Left cardiac atrium (tissue), 4 donors: ENCODE data around the gene MFRP. TPM values are rescaled to one million over a fixed set of nuclear protein-coding genes. Genes with fewer than 3 reads are reported as not detected.

ENCODE experiments used
- ATAC-seq, 2 donors: fragments of 200-7000 bp; cut with Tn5 transposase; one replicate each; pipeline ENCODE4 v1.9.1; 2020; ENCODE audit warnings: mild to moderate bottlenecking in 2 of 2, moderate library complexity in 2 of 2
- DNase-seq: peaks from one replicate; pipeline ENCODE4 v3.0.0-alpha.2; 2020
- intact Hi-C, 2 donors: fragments of 100-400 bp; cut with DNase I; formaldehyde crosslinking; loops; one replicate each; pipeline versions ENCODE4 v1.14.1 to v1.15.1; 2022 to 2023
- total RNA-seq, 2 donors: library from RNA; stranded (reverse); fragmentation: NEBNext Ultra II Directional; extraction: Animal tissue kit (Norgen Biotek cat#: 25700); gene quantifications; one replicate each; pipeline ENCODE4 v1.2.1, GENCODE V29; 2021
- donor health status: DM: no; HTN: yes; CAD: no.
- donor health status: DM: no; HTN: yes; CAD: no; lungs with severe emphysema.
- donor health status: DM: yes; HTN: yes; CAD: no.
- donor health status: Dilated cardiomyopathy.

Gene MFRP
- total RNA-seq, 2 donors from 2014 or later: not detected

GRCh38 chr11:119341222-119342022 lies 5.1 kb downstream of the MFRP start:
- DNase-seq: no peak
- ATAC-seq: peak in 1 of 2 donors; percentile 1
- intact Hi-C loops: no loop called here

GRCh38 chr11:119340335-119341221 lies 5.9 kb downstream of the MFRP start, which contains the start of gene C1QTNF5:
Gene C1QTNF5 (minus strand): TSS chr11:119340883. CDS start chr11:119340397, 486 bp downstream.
- DNase-seq (peak; percentile 92), ATAC-seq (peak; percentile 68 to 70)
- intact Hi-C loops: no loop called here

DNA sequence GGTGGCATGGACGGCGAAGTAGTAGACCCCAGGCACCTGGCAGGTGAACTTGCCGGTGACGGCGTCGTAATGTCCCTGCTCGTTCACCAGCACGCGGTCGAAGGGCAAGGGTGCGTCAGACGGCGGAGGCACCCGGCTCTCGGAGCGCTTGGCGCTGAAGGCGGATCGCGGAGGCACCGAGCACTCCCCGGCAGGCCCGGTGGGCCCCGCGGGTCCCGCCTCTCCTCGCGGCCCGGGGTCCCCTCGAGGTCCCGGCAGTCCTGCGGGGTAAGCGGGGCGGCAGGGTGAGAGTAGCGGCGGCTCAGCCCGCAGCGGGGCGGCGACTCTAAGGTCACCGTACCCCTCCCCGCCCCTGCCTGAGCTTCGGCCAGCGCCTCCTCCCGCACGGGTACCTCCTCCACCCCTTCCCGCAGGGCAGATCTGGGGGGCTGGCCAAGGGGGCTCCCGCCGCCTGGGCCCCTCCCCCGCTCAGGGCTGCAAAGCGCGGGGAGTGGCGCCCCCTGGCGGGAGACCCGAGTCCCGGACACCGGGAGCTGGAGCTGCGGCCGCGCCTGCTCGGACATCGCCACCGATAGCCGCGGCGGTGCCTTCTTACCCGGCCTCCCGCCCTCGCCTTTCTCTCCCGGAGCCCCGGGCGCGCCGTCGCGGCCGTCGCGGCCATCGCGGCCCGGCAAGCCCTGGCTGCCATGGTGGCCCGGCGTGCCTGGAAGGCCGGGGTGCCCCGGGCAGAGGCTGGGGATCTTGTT lies 6.7 kb downstream of the MFRP start:
- ATAC-seq (peak; percentile 75 to 79), DNase-seq (peak; percentile 85)
- intact Hi-C loops: loop anchor here in 1 of 2 donors (5.0 kb wide), 1 partner anchor 33 kb away; no protein-coding TSS in a partner anchor

DNA sequence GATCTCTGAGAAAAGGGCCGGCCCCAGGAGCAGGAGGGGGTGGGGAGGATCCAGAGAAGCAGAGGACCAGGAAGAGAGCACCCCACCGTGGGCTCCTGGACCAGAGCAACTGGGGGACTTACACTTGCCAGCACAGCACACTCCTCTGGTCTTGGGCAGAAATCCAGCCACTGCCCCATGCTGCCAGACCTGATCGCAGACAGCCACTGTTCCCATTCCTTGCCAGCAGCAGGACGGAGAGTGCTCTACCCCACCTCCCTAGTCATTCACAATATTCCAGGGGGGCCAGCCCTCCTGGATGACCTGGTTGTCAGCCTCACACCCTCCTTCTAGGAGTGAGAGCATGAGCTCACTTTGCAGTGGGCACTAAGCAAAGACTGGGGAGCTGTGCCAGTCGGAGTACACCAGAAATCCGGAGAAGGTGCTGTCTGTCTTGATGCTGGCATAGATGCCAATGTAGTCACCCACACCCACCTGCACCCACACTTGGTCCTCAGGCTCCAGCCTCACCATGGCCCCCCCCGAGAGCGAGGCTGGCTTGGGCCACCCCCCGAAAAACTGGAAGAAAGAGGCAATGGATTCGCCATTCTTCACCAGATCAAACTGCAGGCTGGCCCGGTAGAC lies 7.4 kb downstream of the MFRP start:
- DNase-seq (no peak), ATAC-seq (no peak)
- intact Hi-C loops: loop anchor here in 1 of 2 donors (5.0 kb wide), 1 partner anchor 33 kb away; no protein-coding TSS in a partner anchor

- intact Hi-C loops: loop anchor here in 1 of 2 donors (5.0 kb wide), 1 partner anchor 34 kb away; no protein-coding TSS in a partner anchor
- peak; percentile 74 for DNase-seq
Observed at GRCh38 chr11:119338318-119338890, 8.1 kb downstream of the MFRP start.

DNA sequence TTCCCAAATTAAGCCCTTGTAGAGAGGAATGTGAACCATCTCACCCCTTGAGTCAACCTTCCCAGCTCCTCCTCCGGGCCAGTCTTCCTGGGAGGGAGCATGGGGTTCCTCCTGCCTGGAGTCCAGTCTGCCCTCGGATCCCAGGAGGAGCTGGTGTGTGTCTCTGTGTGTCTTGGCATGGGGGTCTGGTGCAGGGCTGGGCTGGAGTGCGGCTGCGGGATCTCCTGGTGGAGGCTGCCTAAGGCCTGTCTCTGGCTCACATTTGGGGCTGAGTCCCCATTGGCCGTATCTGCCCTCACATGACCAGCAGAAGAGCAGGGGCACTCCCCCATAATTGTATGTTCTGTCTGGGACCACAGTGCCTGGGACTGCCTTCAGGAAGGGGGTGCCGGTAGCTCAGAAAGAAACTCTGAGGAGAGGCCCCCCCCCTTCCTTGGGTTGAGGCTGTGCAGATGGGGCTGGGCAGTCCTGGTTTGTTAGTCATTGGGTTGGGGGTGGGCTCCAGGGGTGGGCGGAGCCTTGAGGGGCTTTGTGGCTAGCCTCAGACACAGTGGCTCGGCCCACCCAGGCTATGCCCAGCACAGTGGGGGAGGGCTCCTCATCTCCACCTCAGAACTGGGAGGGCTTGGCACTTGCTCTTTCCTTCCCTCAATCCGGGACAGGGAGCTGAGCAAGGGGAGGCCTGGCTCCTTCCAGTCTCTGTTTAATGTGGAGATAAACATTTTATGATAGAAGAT lies 8.8 kb downstream of the MFRP start:
- intact Hi-C loops: loop anchor here in 1 of 2 donors (5.0 kb wide), 1 partner anchor 35 kb away; no protein-coding TSS in a partner anchor
- ATAC-seq (no peak), DNase-seq (no peak)

More at GRCh38 chr11:119338318-119338890, 8.1 kb downstream of the MFRP start:
- ATAC-seq: peak; percentile 8

GRCh38 chr11:119336744-119337469 lies 9.6 kb downstream of the MFRP start:
- intact Hi-C loops: loop anchor here in 1 of 2 donors (5.0 kb wide), 1 partner anchor 35 kb away; no protein-coding TSS in a partner anchor
- DNase-seq (no peak), ATAC-seq (no peak)

- DNase-seq (no peak), ATAC-seq (no peak)
- intact Hi-C loops: loop anchor here in 1 of 2 donors (5.0 kb wide), 1 partner anchor 36 kb away; no protein-coding TSS in a partner anchor
Observed at GRCh38 chr11:119335655-119336543, 10.6 kb downstream of the MFRP start.

- DNase-seq (no peak), ATAC-seq (no peak)
- intact Hi-C loops: loop anchor here in 1 of 2 donors (5.0 kb wide), 1 partner anchor 37 kb away; no protein-coding TSS in a partner anchor
Observed at GRCh38 chr11:119335091-119335654, 11.3 kb downstream of the MFRP start.

DNA sequence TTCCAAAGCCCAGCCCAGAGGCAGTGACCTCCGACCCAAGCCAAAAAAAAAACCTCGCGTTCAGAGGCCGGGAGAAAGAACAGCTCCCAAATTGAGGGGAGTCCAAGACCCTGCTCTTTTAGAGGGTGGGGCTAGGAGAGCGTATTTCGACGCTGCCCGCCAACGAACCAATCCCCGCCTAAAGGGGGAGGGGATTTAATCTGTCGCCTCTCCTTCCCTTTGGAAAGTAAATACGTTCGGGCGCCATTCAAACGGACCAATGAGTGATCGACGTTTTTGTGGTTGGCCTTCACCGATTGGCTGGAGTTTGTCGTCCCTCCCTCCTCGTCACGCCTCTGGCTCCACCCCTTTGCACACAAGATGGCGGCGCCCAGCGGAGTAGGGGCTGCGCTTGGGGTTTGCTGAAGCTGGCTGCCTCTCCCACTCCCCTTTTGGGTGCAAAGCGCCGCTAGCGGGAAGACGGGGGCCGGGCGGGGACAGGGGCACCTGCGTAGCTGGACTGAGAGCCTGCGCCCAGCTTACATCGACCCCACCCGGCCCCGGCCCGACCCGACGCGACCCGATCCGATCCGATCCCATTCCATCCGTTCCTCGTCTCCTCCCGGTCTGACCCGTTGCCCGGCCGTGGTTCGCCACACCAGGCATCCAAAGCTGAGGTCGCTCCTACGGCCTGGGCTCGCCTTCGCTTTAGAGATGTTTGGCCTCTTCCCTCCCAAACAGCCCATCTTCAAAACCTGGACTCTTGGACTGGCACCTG lies 12.2 kb downstream of the MFRP start, which contains the start of gene RNF26:
Gene RNF26, plus strand, starts transcription at position 354 of the 757 bp plus-strand sequence. CDS start 596 bp downstream, outside the sequence.
- ATAC-seq: peak; percentile 95
- intact Hi-C loops: no loop called here

GRCh38 chr11:119332111-119332765 lies 14.3 kb downstream of the MFRP start:
- intact Hi-C loops: no loop called here
- DNase-seq (no peak), ATAC-seq (no peak)

More for the DNA sequence above, 12.2 kb downstream of the MFRP start, which contains the start of gene RNF26:
- peak; percentile 94 for DNase-seq

DNA sequence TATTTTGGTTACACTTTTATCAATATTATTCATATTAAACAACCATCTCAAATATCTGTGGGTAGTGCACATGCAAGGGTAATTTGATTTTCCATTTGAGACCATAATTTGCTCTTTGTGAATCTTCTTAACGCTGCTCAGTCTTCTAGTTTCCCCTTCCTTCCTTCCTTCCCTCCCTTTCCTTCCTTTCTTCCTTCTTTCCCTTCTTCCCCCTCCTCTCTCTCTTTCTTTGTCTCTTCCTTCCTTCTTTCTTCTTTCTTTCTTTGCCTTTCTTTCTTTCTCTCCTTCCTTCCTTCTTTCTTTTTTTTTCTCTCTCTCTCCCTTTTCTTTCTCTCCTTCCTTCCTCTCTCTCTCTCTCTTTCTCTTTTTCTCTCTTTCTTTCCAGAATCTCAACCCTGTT lies 16.3 kb downstream of the MFRP start:
- no peak for ATAC-seq
- intact Hi-C loops: no loop called here
- DNase-seq: no peak

- ATAC-seq: no peak
- intact Hi-C loops: loop anchor here in 1 of 2 donors (10.0 kb wide), 1 partner anchor 125 kb away; the partner anchor contains the start of gene CBL
- DNase-seq: no peak
Observed at GRCh38 chr11:119329320-119329719, 17.2 kb downstream of the MFRP start.

DNA sequence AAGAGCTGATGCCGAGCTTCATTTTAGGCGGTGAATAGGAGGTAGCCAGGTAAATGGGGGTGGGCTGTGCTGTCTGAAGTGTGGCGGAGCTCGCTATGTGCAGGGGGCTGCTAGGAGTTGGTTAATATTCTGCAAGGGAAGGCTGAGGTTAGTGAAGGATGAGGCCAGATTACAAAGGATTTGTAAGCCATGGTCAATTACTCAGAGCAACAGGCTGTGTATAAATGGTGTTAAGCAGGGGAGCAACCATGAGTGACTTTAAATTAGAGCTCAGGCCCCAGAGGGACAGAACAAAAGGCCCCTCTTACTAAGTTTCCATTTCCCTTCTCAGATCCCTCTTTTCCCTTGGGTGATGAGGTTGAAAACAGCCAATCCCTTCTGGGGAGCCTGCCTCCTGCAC lies 22.3 kb downstream of the MFRP start:
- intact Hi-C loops: loop anchor here (5.0 to 10.0 kb wide), 2 partner anchors 117 to 119 kb away; partner anchors contain the start of gene CBL (in 2 of the 2)
- ATAC-seq: no peak
- DNase-seq: no peak
